HG03095 (cell line): Measurements from ENCODE around the gene ACAP3.
"Not testable (repeated sequence)": the region's sequence is repeated elsewhere in the genome, so short reads cannot be mapped to it uniquely, and the experiment has no call there.

Experiments used
- ATAC-seq: cut with Tn5 transposase; IDR thresholded peaks from one replicate; pipeline ENCODE4 v1.9.1; 2021; ENCODE audit warnings: moderate library complexity; ENCODE audit not compliant: unreplicated experiment

Gene ACAP3

GRCh38 chr1:1248009-1248913 lies 59.5 kb downstream of the ACAP3 start:
- ATAC-seq = not testable (repeated sequence)

DNA sequence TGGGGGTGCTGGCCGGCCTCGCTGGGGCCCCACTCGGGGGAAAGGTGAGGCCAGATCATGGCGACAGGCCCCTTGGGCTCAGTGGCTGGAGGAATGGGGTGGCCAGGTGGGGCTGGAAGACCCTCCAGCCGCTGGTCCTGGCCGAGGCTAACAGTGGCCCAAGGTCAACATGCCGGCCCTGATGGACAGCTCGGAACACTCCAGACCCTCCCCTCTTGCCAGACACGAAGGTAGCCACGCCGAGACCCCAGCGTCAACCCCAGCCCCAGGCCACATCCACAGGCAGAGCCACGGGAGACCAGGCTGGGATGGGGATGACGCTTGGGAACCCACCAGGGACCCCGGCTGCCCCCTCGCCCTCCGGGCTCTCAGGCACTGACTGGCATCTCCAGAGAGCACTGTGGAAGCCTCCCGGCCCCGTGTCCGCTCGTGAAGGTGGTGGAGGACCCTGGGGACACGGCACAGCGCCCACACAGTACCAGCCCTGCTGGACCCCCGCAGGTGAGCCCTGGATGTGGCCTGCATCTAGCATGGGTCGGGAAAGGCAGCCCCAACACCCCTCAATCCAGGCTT lies 60.3 kb downstream of the ACAP3 start:
- no peak for ATAC-seq

DNA sequence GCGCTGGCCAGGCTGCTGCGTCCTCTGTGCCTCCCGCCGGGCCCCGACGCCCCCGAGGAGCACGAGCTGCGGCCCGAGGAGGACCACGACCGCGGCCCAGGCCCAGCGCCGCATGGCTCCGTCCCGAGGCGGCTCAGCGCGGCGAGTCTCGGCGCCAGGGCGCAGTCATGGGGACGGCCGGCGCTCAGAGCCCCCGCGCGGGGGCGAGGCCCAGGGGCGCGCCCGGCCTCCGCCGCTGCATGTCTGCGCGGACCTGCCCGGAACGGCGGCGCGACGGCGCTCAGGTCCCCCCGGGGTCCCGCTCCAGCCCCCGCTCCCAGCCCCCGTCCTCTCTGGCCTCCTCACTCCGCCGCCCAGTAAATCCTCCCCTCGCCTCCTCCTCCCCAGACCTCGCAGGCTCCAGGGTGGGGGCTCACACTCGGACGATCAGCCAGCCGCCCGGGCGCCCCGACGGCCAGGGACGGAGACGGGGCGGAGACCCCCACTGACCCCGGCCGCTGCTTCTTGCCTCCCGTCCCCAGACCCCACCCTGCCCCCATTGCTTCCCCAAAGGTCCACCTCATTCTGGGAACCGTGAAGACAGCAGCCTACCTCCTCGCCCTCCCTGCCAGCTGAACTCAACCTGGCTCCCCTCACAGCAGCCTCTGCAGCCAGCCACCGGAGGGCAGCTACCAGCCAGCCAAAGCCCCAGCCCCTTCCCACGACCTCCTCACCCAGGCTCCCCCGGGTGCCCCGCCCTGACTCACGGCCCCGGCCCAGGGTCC lies 61.0 kb downstream of the ACAP3 start, which contains the start of gene C1QTNF12:
Gene C1QTNF12 (minus strand): TSS at position 146 of the 764 bp plus-strand sequence. CDS start 32 bp downstream, at position 114.
- ATAC-seq = no peak

DNA sequence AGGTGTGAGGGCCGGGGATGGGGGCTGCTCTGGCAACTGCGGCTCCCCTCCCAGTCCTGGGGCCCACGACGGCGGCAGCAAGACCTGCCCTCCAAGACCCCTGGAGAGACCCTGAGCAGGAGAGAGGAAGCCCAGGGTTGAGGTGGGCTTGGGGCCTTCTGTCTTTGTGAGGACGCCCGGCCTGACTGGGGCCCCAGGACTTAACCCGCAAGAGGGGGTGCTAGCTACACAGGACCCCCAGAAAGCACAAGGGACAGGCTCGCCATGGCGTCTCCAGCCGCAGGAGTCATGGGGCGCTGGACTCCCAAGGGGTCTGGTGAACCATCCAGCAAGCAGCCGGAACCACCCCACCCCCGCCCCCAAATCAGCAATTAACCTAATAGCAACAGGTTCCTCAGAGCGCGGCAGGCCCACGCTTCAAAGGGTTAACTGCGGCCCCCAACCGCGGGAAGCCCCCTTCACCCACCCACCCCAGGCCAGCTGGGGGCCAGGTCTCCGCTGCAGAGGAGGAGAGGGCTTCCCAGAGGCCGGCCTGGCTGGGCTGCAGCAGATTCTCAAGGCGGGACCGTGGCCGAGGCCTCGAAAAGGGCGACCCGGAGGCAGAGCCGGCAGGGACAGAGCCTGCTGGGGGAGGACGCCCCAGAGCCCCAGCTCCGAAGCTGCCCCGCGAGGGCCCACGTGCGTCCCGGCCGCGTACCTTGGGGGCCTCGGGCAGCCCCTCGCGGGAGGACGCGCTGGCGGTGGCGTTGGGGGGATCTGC lies 61.7 kb downstream of the ACAP3 start:
- no peak for ATAC-seq

DNA sequence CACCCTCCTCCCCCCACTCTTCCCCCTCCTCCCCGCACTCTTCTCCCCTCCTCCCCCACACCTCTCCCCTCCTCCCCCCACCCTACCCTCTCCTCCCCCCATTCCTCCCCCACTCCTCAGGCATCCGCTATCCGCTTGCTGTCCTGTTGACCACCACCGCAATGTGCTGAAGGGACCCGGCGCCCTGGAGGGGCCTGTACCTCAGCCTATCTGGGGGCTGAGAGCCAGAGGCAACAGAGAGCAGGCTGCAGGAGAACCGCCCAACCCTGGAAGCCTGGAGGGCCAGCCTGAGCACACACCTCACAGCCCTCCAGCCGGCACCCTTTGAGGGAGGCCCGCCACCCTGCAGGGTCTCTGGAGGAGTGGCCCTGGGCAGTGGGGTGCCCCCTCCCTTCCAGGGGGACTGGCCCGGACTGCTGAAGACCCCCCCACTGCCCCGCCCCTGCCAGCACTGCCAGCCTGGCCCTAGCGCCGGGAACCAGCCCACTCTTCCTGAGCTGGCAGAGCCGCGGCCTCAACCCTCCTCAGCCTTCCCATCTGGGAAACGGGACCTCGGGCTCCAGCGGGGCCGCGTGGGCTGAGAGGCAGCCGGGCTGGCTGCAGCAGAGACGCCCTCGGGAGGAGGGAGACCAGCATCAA lies 62.4 kb downstream of the ACAP3 start:
- no peak for ATAC-seq

DNA sequence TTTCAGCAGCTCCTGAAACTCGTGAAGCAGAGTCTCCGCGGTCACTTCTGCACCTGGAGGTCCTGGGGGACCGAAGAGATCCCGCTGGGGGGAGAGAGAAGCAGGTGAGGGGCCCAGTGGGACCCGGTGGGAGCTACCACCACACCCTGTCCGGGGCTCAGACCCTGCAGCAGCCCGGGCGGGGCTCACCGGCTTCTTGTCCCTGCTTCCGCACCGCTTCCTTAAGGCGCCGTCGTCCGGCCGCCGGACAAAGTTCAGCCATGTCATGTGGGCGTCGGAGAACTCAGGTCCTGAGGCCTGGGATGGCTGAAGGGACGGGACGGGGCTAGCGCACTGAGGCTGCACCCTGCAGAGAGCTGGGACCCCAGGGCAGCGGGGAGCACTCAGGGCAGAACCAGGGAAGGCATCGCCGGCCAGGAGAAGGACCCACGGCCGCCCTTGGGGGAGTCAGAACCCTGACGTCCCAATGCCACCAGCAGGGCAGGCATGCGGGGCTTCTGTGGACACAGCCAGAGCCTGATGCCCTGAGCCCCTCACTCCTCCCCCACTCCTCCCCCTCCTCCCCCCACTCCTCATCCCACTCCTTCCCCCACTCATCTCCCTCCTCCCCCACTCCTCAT lies 63.4 kb downstream of the ACAP3 start:
- ATAC-seq = no peak

DNA sequence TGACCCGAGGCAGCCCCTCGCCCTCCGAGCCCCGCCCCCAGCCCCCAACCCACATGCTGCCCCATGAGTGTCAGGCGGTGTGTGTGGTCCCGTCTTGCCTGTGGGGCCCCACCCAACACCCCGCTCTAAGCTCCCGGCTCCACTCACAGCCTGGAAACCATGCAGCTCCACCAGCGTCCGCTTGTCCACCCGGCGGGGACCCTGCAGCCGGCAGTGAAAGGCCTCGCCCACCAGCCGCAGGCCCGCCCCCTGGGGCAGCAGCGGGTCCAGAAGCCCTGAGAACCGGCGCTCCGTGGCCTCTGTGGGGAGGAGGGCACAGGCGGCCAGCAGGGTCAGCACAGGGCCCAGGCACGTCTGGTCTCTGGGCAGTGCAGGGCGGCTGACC lies 63.9 kb downstream of the ACAP3 start:
- ATAC-seq = no peak

DNA sequence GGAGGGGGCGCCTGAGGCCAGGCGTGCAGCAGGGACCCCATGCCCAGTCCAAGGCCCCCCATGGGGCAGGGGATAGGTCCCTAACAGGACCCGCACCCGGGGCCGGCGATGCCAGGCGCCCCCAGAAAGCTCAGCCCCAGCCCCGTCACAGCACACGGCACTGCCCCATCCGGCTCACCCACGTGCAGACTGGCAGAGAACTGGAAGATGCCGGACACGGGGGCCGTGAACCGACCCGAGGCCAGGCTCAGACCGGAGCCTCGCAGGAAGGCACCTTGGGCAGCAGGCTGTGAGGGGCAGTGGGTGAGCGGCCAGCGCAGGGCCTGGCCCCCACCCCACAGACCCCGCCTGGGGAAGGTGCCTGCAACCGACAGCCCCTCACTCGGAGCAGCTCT lies 64.5 kb downstream of the ACAP3 start:
- ATAC-seq = no peak

DNA sequence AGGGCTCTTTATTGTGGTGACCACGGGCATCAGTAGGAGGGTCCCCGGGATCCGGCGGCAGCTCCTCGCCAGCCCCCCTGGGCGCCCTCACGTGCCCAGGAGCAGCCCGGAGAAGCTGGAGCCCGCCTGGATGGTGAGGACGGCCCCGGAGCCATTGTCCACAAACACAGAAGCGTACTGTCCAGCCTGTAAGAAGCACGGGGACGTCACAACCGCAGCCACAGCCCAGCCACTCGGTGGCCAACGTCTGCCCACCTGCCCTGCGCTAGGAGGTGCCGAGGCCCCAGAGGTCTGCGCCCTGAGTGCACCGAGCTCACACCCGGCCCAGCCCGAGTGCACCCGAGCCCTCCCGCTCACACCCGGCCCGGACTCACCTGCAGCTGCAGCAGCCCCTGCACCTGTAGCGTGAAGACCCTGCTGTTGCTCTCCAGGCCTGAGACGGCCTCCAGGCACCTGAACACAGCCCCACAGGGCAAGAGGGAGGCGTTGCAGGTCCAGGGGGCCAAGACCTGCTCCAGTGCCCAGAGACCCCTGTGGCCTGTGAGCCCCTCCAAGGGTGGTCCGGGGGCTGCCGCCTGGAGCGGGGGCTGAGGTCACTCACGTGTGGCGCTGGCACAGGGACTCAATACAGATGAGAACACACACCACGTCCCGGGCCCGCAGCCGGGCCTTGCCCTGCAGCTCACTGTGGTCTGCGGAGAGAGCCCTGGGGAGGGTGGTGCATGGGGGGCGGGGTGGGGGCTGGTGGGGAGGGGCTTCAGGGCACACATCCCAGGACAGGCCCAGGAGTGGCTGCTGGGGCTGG lies 65.1 kb downstream of the ACAP3 start:
- no peak for ATAC-seq
